GM21360 (cell line): ENCODE measurements around the gene CD7.

ENCODE experiments used
- ATAC-seq: cut with Tn5 transposase; IDR thresholded peaks from one replicate; pipeline ENCODE4 v1.9.1; 2021; ENCODE audit warnings: mild to moderate bottlenecking, moderate library complexity; ENCODE audit not compliant: unreplicated experiment

CD7 gene

GRCh38 chr17:82316651-82317393 is 586 bp downstream of the CD7 start:
- ATAC-seq = no peak

- ATAC-seq = no peak
These were observed 1.6 kb downstream of the CD7 start for GRCh38 chr17:82315703-82316358.

- no peak for ATAC-seq
These were observed 2.4 kb downstream of the CD7 start for GRCh38 chr17:82314727-82315605.

- ATAC-seq = no peak
These were observed 3.2 kb downstream of the CD7 start for GRCh38 chr17:82314012-82314726.

GRCh38 chr17:82313195-82314011 is 4.0 kb downstream of the CD7 start:
- no peak for ATAC-seq

- no peak for ATAC-seq
These were observed 5.4 kb downstream of the CD7 start for GRCh38 chr17:82311971-82312370.

GRCh38 chr17:82310877-82311276 is 6.5 kb downstream of the CD7 start:
- no peak for ATAC-seq

GRCh38 chr17:82309656-82310570 is 7.5 kb downstream of the CD7 start:
- ATAC-seq = no peak

- no peak for ATAC-seq
These were observed 11.6 kb downstream of the CD7 start for GRCh38 chr17:82305727-82306300.

- no peak for ATAC-seq
These were observed 12.3 kb downstream of the CD7 start for GRCh38 chr17:82304826-82305726.

GRCh38 chr17:82303944-82304808 is 13.2 kb downstream of the CD7 start:
- ATAC-seq = no peak

GRCh38 chr17:82302991-82303943 is 14.1 kb downstream of the CD7 start:
- no peak for ATAC-seq

GRCh38 chr17:82302568-82302963 is 14.8 kb downstream of the CD7 start:
- ATAC-seq = no peak

- ATAC-seq = no peak
These were observed 15.4 kb downstream of the CD7 start for GRCh38 chr17:82301916-82302567.

GRCh38 chr17:82301300-82301915 is 16.0 kb downstream of the CD7 start:
- no peak for ATAC-seq
